ENCODE data around the gene RNGTT. TPM values are rescaled to one million over a fixed set of nuclear protein-coding genes. Genes with fewer than 3 reads are reported as not detected.

The RNGTT gene
- total RNA-seq, 3 donors from 2014 or later, result 8.4 to 11.6 (median 9.4) TPM

DNA sequence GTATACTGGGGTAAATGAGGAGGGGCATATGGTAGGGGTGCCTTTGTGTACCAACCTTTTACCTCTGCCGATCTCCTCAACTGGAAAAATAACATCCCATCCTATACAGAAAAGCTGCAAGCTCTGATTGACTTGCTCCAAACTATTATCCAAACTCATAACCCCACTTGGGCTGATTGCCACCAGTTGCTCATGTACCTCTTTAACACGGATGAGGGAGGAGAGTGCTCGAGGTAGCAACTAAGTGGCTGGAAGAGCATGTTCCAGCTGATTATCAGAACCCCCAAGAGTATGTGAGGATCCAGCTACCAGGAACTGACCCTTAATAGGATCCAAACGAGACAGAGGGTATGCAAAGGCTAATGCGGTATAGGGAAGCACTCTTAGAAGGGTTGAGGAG lies 299.6 kb downstream of the RNGTT start:
- TF ChIP-seq, protein P1, sequence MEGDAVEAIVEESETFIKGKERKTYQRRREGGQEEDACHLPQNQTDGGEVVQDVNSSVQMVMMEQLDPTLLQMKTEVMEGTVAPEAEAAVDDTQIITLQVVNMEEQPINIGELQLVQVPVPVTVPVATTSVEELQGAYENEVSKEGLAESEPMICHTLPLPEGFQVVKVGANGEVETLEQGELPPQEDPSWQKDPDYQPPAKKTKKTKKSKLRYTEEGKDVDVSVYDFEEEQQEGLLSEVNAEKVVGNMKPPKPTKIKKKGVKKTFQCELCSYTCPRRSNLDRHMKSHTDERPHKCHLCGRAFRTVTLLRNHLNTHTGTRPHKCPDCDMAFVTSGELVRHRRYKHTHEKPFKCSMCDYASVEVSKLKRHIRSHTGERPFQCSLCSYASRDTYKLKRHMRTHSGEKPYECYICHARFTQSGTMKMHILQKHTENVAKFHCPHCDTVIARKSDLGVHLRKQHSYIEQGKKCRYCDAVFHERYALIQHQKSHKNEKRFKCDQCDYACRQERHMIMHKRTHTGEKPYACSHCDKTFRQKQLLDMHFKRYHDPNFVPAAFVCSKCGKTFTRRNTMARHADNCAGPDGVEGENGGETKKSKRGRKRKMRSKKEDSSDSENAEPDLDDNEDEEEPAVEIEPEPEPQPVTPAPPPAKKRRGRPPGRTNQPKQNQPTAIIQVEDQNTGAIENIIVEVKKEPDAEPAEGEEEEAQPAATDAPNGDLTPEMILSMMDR (IDR thresholded peaks at IDR 0.05), result no peak
- intact Hi-C loops (cut with DNase I, micrococcal nuclease), result no loop called here
- ATAC-seq, result no peak
- DNase-seq, result no peak
- H3K36me3 ChIP-seq (ENCODE audit: low read depth), result no peaks in the 10 kb centered on the region
- H3K4me3 ChIP-seq, result no peak overlapping the region
- no peaks in the 10 kb centered on the region for H3K4me1 ChIP-seq (ENCODE audit: low read depth)
- peaks cover 50% of the 10 kb centered on the region for H3K9me3 ChIP-seq

DNA sequence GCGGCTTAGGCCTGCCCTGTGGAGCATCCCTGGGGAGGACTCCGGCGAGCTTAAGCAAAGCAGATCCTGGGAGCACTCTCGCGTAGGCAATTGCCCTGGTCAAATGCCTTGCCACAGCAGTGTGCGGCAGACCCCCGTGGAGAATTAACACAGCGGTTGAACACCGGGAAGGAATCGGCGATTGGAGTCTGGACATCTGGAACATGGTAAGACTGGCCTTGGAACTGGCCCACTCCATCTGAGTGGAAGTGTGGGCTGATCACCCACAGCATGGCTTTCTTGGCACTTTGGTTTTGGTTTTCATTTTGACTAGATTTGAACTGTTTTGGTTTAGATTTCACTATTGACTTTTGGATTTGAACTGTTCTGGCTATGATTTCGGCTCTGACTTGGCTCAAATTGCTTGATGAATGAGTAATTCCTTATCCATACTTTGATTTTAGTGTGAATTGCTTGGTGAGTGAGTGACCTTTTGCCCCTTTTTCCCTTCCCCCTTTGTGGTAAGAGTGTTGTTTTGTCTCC lies 300.7 kb downstream of the RNGTT start:
- H3K9me3 ChIP-seq, result peaks cover 47% of the 10 kb centered on the region
- H3K4me1 ChIP-seq (ENCODE audit: low read depth), result no peaks in the 10 kb centered on the region
- H3K36me3 ChIP-seq (ENCODE audit: low read depth), result no peaks in the 10 kb centered on the region
- intact Hi-C loops (cut with DNase I, micrococcal nuclease), result no loop called here
- ATAC-seq (no peak), DNase-seq (no peak)
- no peak overlapping the region for H3K4me3 ChIP-seq
- TF ChIP-seq, protein P1 (IDR thresholded peaks at IDR 0.05), result no peak

DNA sequence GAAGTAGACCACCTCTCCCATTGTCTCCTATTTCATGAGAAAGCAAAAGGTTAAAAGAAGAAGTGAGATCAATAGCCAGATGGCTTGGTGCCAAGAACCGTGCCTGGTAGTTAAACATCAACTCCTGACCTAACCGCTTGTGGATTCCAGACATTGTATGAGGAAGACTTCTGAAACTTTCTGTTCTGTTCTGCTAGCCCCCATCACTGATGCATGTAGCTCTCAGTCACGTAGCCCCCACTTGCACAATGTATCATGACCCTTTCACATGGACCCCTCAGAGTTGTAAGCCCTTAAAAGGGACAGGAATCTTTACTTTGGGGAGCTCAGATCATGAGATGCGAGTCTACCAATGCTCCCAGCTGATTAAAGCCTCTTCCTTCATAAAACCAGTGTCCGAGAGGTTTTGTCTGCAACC lies 301.2 kb downstream of the RNGTT start:
- intact Hi-C loops (cut with DNase I, micrococcal nuclease), result no loop called here
- no peaks in the 10 kb centered on the region for H3K36me3 ChIP-seq (ENCODE audit: low read depth)
- peak in 1 of 3 donors; percentile 28 for DNase-seq
- peaks cover 47% of the 10 kb centered on the region for H3K9me3 ChIP-seq
- H3K4me1 ChIP-seq (ENCODE audit: low read depth), result no peaks in the 10 kb centered on the region
- no peak overlapping the region for H3K4me3 ChIP-seq
- peak; percentile 42 for ATAC-seq
- TF ChIP-seq, protein P1 (IDR thresholded peaks at IDR 0.05), result no peak

DNA sequence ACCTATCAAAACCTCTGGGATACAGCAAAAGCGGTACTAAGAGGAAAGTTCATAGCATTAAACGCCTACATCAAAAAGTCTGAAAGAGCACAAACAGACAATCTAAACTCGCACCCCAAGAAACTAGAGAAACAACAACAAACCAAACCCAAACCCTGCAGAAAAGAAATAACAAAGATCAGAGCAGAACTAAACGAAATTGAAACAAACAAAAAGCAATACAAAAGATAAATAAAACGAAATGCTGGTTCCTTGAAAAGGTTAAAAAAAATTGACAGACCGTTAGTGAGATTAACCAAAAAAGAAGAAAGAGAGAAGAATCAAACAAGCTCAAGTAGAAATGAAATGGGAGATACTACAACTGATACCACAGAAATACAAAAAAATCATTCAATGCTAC lies 302.3 kb downstream of the RNGTT start:
- H3K36me3 ChIP-seq (ENCODE audit: low read depth), result no peaks in the 10 kb centered on the region
- no peak overlapping the region for H3K4me3 ChIP-seq
- peaks cover 47% of the 10 kb centered on the region for H3K9me3 ChIP-seq
- DNase-seq (no peak), ATAC-seq (no peak)
- no peaks in the 10 kb centered on the region for H3K4me1 ChIP-seq (ENCODE audit: low read depth)
- TF ChIP-seq, protein P1 (IDR thresholded peaks at IDR 0.05), result no peak
- intact Hi-C loops (cut with DNase I, micrococcal nuclease), result no loop called here

DNA sequence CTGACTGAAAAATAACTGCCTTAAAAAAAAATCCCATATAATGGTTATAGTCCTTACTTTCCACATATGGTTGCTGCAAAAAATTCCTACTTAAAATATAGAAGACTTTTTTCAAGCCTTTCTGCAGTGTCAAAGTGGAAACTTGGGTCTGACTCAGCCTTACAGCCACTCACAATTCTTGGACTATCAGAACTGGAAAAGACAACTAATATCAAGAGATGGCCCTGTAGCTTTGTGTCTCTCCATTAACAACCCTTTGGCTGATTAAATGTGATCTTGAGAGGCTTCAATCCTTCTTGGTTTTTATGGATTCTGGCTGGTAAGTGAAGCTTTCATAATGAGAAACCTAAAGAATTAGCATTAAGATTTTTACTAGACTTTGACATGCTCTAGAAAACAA lies 307.8 kb downstream of the RNGTT start:
- intact Hi-C loops (cut with DNase I, micrococcal nuclease), result no loop called here

More for the DNA sequence above, 307.8 kb downstream of the RNGTT start:
- Histone ChIP-seq H3K9me3 (peaks cover 18% of the 10 kb centered on the region), H3K36me3 (ENCODE audit: low read depth) (no peaks in the 10 kb centered on the region), H3K4me1 (ENCODE audit: low read depth) (no peaks in the 10 kb centered on the region), H3K4me3 (no peak overlapping the region)
- DNase-seq (no peak), ATAC-seq (no peak)
- TF ChIP-seq, protein P1 (IDR thresholded peaks at IDR 0.05), result no peak
